ENCODE measurements around the gene EPM2AIP1. TPM values are rescaled to one million over a fixed set of nuclear protein-coding genes. Genes with fewer than 3 reads are reported as not detected.

EPM2AIP1 gene
- total RNA-seq, 4 donors from 2014 or later = 11.2 to 15.2 (median 11.8) TPM

DNA sequence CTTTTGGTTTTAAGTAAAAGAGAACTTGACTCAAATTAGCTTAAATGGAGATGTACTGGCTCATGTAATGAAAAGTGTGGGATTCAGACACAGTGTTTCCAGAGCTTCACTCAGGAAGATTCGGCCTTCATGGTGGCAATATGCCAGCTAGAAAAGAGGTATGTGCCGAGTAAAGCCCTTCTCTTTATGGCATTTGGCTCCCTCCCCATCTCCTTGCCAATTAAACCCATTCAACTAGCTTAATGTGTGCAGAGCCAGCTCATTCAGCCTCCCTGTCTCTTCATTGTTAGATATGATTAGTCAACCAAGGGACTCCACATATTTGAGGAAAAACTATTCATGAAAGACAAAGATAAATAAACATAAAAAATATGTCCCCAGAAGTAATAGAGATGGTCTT, 33.1 kb downstream of the EPM2AIP1 start:
- no peak for TF ChIP-seq CTCF (IDR thresholded peaks at IDR 0.05; ENCODE audit: low read depth)

GRCh38 chr3:36957862-36958686, 34.9 kb downstream of the EPM2AIP1 start:
- TF ChIP-seq CTCF (IDR thresholded peaks at IDR 0.05; ENCODE audit: low read depth) = no peak

GRCh38 chr3:36957063-36957462, 35.9 kb downstream of the EPM2AIP1 start:
- no peak for TF ChIP-seq CTCF (IDR thresholded peaks at IDR 0.05; ENCODE audit: low read depth)

DNA sequence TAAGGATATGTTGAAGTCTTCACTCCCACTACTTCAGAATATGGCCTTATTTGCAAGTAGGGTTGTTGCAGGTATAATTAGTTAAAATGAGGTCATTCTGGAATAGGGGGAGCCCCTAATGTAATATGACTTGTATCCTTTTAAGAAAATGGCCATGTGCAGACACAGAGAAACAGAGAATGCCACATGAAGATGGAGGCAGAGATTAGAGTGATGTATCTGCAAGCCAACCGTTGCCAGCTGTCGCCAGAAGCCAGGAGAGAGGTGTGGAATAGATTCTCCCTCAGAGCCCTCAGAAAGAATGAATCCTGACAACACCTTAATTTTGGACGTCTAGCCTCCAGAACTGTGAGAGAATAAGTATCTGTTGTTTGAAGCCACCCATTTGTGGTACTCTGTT, 36.8 kb downstream of the EPM2AIP1 start:
- no peak for TF ChIP-seq CTCF (IDR thresholded peaks at IDR 0.05; ENCODE audit: low read depth)

GRCh38 chr3:36954452-36955134, 38.3 kb downstream of the EPM2AIP1 start:
- TF ChIP-seq CTCF (IDR thresholded peaks at IDR 0.05; ENCODE audit: low read depth) = no peak

DNA sequence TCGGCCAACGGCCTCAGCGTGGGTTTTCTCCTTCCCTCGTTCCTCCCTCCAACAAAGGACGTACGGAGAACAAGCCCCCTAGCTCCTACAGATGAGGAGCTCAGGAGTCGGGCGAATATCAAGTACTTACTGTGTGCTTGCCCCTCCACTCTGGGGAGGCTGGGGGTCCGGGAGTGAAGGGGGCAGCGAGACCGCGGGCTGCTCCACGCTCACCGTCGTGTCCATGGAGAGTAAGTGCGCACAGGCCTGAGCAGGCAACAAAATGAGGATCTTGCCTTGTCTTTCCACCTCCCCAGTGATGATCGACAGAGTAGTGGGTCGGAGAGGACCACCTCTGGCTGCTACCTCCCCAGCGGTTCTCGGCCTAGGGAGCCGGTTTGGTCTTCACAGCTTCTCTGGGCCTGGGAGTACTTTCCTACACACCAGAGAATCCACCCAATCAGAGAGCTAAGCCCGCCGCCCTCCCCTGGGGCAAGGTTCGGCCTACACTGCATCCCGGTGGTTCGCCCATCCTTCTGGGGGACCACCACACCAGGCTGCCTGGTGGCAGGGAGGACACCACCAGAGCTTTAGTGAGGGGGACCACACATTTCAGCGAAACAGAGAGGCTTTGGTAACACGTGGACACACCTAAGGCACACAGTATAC, 47.5 kb downstream of the EPM2AIP1 start:
- TF ChIP-seq CTCF (IDR thresholded peaks at IDR 0.05; ENCODE audit: low read depth) = no peak

All from subcutaneous adipose tissue (tissue), 4 donors.